Nephron progenitor cell (in vitro differentiated cells): Measurements from ENCODE around the gene IL2RA.
"Not testable (repeated sequence)": the region's sequence is repeated elsewhere in the genome, so short reads cannot be mapped to it uniquely, and the experiment has no call there.

Experiments
- DNase-seq: peaks from one replicate; pipeline ENCODE4 v3.0.0; 2021
- H3K27ac Mint-ChIP-seq: 2 replicates; pipeline ENCODE4 v1.8.0; 2021; ENCODE audit warnings: mild to moderate bottlenecking, moderate library complexity, mixed read lengths
- H3K27me3 Mint-ChIP-seq: 2 replicates; pipeline ENCODE4 v1.8.0; 2021; ENCODE audit warnings: mild to moderate bottlenecking, low read depth, mixed read lengths; ENCODE audit not compliant: poor library complexity
- H3K36me3 Mint-ChIP-seq: 2 replicates; pipeline ENCODE4 v1.8.0; 2021; ENCODE audit warnings: low read depth, mixed read lengths
- H3K4me1 Mint-ChIP-seq: 2 replicates; pipeline ENCODE4 v1.8.0; 2021; ENCODE audit warnings: mixed read lengths
- H3K4me3 Mint-ChIP-seq: 2 replicates; pipeline ENCODE4 v1.8.0; 2021; ENCODE audit warnings: mild to moderate bottlenecking, moderate library complexity, mixed read lengths
- H3K9me3 Mint-ChIP-seq: 2 replicates; pipeline ENCODE4 v1.8.0; 2021; ENCODE audit warnings: mild to moderate bottlenecking, moderate library complexity, mixed read lengths
- CTCF ChIP-seq: fragments of 200-600 bp; sonication (generic); IDR thresholded peaks from 2 replicates; pipeline ENCODE4 v1.5.0; 2021; ENCODE audit warnings: antibody characterized with exemption

IL2RA gene

GRCh38 chr10:6006546-6006945 is 55.6 kb downstream of the IL2RA start:
- TF ChIP-seq CTCF, result no peak
- no peaks in the 10 kb centered on the region for H3K36me3 Mint-ChIP-seq
- peaks cover 33% of the 10 kb centered on the region for H3K27me3 Mint-ChIP-seq
- H3K4me1 Mint-ChIP-seq, result no peaks in the 10 kb centered on the region
- H3K27ac Mint-ChIP-seq, result no peak overlapping the region
- H3K9me3 Mint-ChIP-seq, result peaks cover 28% of the 10 kb centered on the region
- DNase-seq, result no peak
- no peak overlapping the region for H3K4me3 Mint-ChIP-seq

- TF ChIP-seq CTCF, result no peak
- H3K36me3 Mint-ChIP-seq, result no peaks in the 10 kb centered on the region
- no peak overlapping the region for H3K27ac Mint-ChIP-seq
- no peaks in the 10 kb centered on the region for H3K4me1 Mint-ChIP-seq
- no peak for DNase-seq
- H3K9me3 Mint-ChIP-seq, result peaks cover 28% of the 10 kb centered on the region
- peaks cover 33% of the 10 kb centered on the region for H3K27me3 Mint-ChIP-seq
- no peak overlapping the region for H3K4me3 Mint-ChIP-seq
These were observed 56.2 kb downstream of the IL2RA start for GRCh38 chr10:6005856-6006395.

GRCh38 chr10:6005161-6005804 is 56.9 kb downstream of the IL2RA start:
- H3K36me3 Mint-ChIP-seq, DNase-seq, H3K4me1 Mint-ChIP-seq, H3K4me3 Mint-ChIP-seq, H3K27ac Mint-ChIP-seq: not testable (repeated sequence)
- Mint-ChIP-seq H3K27me3 (peaks cover 38% of the 10 kb centered on the region), H3K9me3 (peaks cover 28% of the 10 kb centered on the region)

- peaks cover under 1% of the 10 kb centered on the region for H3K4me1 Mint-ChIP-seq
These were observed 59.2 kb downstream of the IL2RA start for GRCh38 chr10:6002809-6003510.

GRCh38 chr10:5999440-6000165 is 62.6 kb downstream of the IL2RA start:
- H3K9me3 Mint-ChIP-seq, result peaks cover 7% of the 10 kb centered on the region
- no peak overlapping the region for H3K27ac Mint-ChIP-seq
- no peak overlapping the region for H3K4me3 Mint-ChIP-seq
- no peaks in the 10 kb centered on the region for H3K36me3 Mint-ChIP-seq
- no peak for DNase-seq
- H3K27me3 Mint-ChIP-seq, result peaks cover 29% of the 10 kb centered on the region
- H3K4me1 Mint-ChIP-seq, result peaks cover 16% of the 10 kb centered on the region
- no peak for TF ChIP-seq CTCF

More at GRCh38 chr10:6002809-6003510, 59.2 kb downstream of the IL2RA start:
- no peaks in the 10 kb centered on the region for H3K36me3 Mint-ChIP-seq
- no peak for DNase-seq
- no peak for TF ChIP-seq CTCF
- peaks cover 35% of the 10 kb centered on the region for H3K27me3 Mint-ChIP-seq
- H3K9me3 Mint-ChIP-seq, result peaks cover 15% of the 10 kb centered on the region
- H3K4me3 Mint-ChIP-seq, result no peak overlapping the region
- H3K27ac Mint-ChIP-seq, result no peak overlapping the region

- no peak for TF ChIP-seq CTCF
- peaks cover 9% of the 10 kb centered on the region for H3K27me3 Mint-ChIP-seq
- no peak overlapping the region for H3K4me3 Mint-ChIP-seq
- DNase-seq, result no peak
- H3K4me1 Mint-ChIP-seq, result peaks cover 16% of the 10 kb centered on the region
- peaks cover 5% of the 10 kb centered on the region for H3K36me3 Mint-ChIP-seq
- peaks cover 37% of the 10 kb centered on the region for H3K9me3 Mint-ChIP-seq
- no peak overlapping the region for H3K27ac Mint-ChIP-seq
These were observed 65.5 kb downstream of the IL2RA start for GRCh38 chr10:5996696-5997095.
